Vagina (tissue), 2 donors: ENCODE results near the gene PER2.

ENCODE experiments used
- CTCF ChIP-seq, 3 experiments: fragments of 450-650 bp in 2 of 3; fragments of 200-600 bp in 1 of 3; sonication (generic) in 1 of 3; IDR thresholded peaks; one replicate each; pipeline ENCODE4 v1.5.1; 2017 to 2019; ENCODE audit warnings: antibody characterized with exemption in 3 of 3, mild to moderate bottlenecking in 2 of 3, moderate library complexity in 2 of 3
- POLR2AphosphoS5 ChIP-seq, 2 donors: sonication (generic); formaldehyde crosslinking; IDR thresholded peaks; one replicate each; pipeline ENCODE4 v1.9.0; 2017; ENCODE audit warnings: antibody characterized with exemption in 2 of 2, mild to moderate bottlenecking in 2 of 2, low read depth in 1 of 2; ENCODE audit not compliant: insufficient read depth in 1 of 2

- TF ChIP-seq CTCF (IDR thresholded peaks at IDR 0.05) (no peak), POLR2AphosphoS5 (IDR thresholded peaks at IDR 0.05; ENCODE audit: insufficient read depth in 1 of 2, low read depth in 1 of 2) (no peak)
Observed at GRCh38 chr2:238265605-238266004, 22.8 kb downstream of the PER2 start.
